ENCODE measurements around the gene C17orf113.

C17orf113 gene

GRCh38 chr17:42055027-42055426 lies 4.6 kb upstream of the C17orf113 start:
- H3K9ac ChIP-seq: no peak overlapping the region
- no peaks in the 10 kb centered on the region for H3K4me1 ChIP-seq (ENCODE audit: low read depth, poor library complexity, severe bottlenecking)
- H3K27me3 ChIP-seq (ENCODE audit: insufficient read depth, low read depth): peaks cover 46% of the 10 kb centered on the region
- no peaks in the 10 kb centered on the region for H3K79me2 ChIP-seq (ENCODE audit: insufficient read depth, low read depth)
- H3K4me2 ChIP-seq: no peak overlapping the region
- TF ChIP-seq CTCF (conservative IDR thresholded peaks at IDR 0.05; ENCODE audit: low read depth, low read length): no peak
- no peaks in the 10 kb centered on the region for H3K36me3 ChIP-seq (ENCODE audit: insufficient read depth)
- H3K4me3 ChIP-seq (IDR thresholded peaks at IDR 0.05; ENCODE audit: insufficient read depth, low read depth, low read length): no peak overlapping the region
- H3K27ac ChIP-seq: no peak overlapping the region
- H2AFZ ChIP-seq (ENCODE audit: low read depth): no peak overlapping the region
- H4K20me1 ChIP-seq (ENCODE audit: insufficient read depth): no peaks in the 10 kb centered on the region

GRCh38 chr17:42053731-42054500 lies 3.5 kb upstream of the C17orf113 start:
- Histone ChIP-seq H3K27ac (no peak overlapping the region), H3K9ac (no peak overlapping the region), H3K36me3 (ENCODE audit: insufficient read depth) (no peaks in the 10 kb centered on the region), H3K4me2 (no peak overlapping the region), H3K79me2 (ENCODE audit: insufficient read depth, low read depth) (no peaks in the 10 kb centered on the region), H3K4me1 (ENCODE audit: low read depth, poor library complexity, severe bottlenecking) (no peaks in the 10 kb centered on the region), H3K27me3 (ENCODE audit: insufficient read depth, low read depth) (peaks cover 57% of the 10 kb centered on the region), H3K4me3 (IDR thresholded peaks at IDR 0.05; ENCODE audit: insufficient read depth, low read depth, low read length) (no peak overlapping the region), H4K20me1 (ENCODE audit: insufficient read depth) (no peaks in the 10 kb centered on the region), H2AFZ (ENCODE audit: low read depth) (no peak overlapping the region)
- no peak for TF ChIP-seq CTCF (conservative IDR thresholded peaks at IDR 0.05; ENCODE audit: low read depth, low read length)

- H3K4me1 ChIP-seq (ENCODE audit: low read depth, poor library complexity, severe bottlenecking): no peaks in the 10 kb centered on the region
- no peaks in the 10 kb centered on the region for H4K20me1 ChIP-seq (ENCODE audit: insufficient read depth)
- no peak overlapping the region for H3K27ac ChIP-seq
- no peak overlapping the region for H3K9ac ChIP-seq
- H2AFZ ChIP-seq (ENCODE audit: low read depth): no peak overlapping the region
- H3K36me3 ChIP-seq (ENCODE audit: insufficient read depth): no peaks in the 10 kb centered on the region
- no peak overlapping the region for H3K4me3 ChIP-seq (IDR thresholded peaks at IDR 0.05; ENCODE audit: insufficient read depth, low read depth, low read length)
- H3K79me2 ChIP-seq (ENCODE audit: insufficient read depth, low read depth): no peaks in the 10 kb centered on the region
- H3K4me2 ChIP-seq: no peak overlapping the region
- TF ChIP-seq CTCF (conservative IDR thresholded peaks at IDR 0.05; ENCODE audit: low read depth, low read length): no peak
- H3K27me3 ChIP-seq (ENCODE audit: insufficient read depth, low read depth): peaks cover 64% of the 10 kb centered on the region
Observed at GRCh38 chr17:42052346-42052877, 2.0 kb upstream of the C17orf113 start.

- H3K36me3 ChIP-seq (ENCODE audit: insufficient read depth): no peaks in the 10 kb centered on the region
- no peaks in the 10 kb centered on the region for H3K79me2 ChIP-seq (ENCODE audit: insufficient read depth, low read depth)
- H3K9ac ChIP-seq: no peak overlapping the region
- H3K4me1 ChIP-seq (ENCODE audit: low read depth, poor library complexity, severe bottlenecking): no peaks in the 10 kb centered on the region
- peaks cover 64% of the 10 kb centered on the region for H3K27me3 ChIP-seq (ENCODE audit: insufficient read depth, low read depth)
- no peak overlapping the region for H2AFZ ChIP-seq (ENCODE audit: low read depth)
- no peak overlapping the region for H3K27ac ChIP-seq
- no peaks in the 10 kb centered on the region for H4K20me1 ChIP-seq (ENCODE audit: insufficient read depth)
- TF ChIP-seq CTCF (conservative IDR thresholded peaks at IDR 0.05; ENCODE audit: low read depth, low read length): no peak
- H3K4me2 ChIP-seq: no peak overlapping the region
- no peak overlapping the region for H3K4me3 ChIP-seq (IDR thresholded peaks at IDR 0.05; ENCODE audit: insufficient read depth, low read depth, low read length)
Observed at GRCh38 chr17:42051645-42052044, 1.2 kb upstream of the C17orf113 start.

Measured in KMS-11 (cell line).